ENCODE measurements around the gene CHPF.
A peak's percentile ranks its signal among the peaks of the same experiment; 100 is the strongest.

The CHPF gene

GRCh38 chr2:219497495-219498279, 45.9 kb downstream of the CHPF start:
- H3K4me1 Mint-ChIP-seq (ENCODE audit: low read depth): peaks cover 23% of the 10 kb centered on the region
- H3K27ac Mint-ChIP-seq: no peak overlapping the region
- H3K4me3 Mint-ChIP-seq: peak overlapping the region; percentile 93
- no peaks in the 10 kb centered on the region for H3K36me3 Mint-ChIP-seq (ENCODE audit: low read depth)
- no peaks in the 10 kb centered on the region for H3K9me3 Mint-ChIP-seq
- peaks cover 52% of the 10 kb centered on the region for H3K27me3 Mint-ChIP-seq (ENCODE audit: low read depth)

- H3K9me3 Mint-ChIP-seq: no peaks in the 10 kb centered on the region
- no peaks in the 10 kb centered on the region for H3K36me3 Mint-ChIP-seq (ENCODE audit: low read depth)
- peak overlapping the region; percentile 93 for H3K4me3 Mint-ChIP-seq
- H3K27me3 Mint-ChIP-seq (ENCODE audit: low read depth): peaks cover 52% of the 10 kb centered on the region
- H3K27ac Mint-ChIP-seq: no peak overlapping the region
- H3K4me1 Mint-ChIP-seq (ENCODE audit: low read depth): peaks cover 23% of the 10 kb centered on the region
These were observed 46.6 kb downstream of the CHPF start for GRCh38 chr2:219496825-219497494.

GRCh38 chr2:219496247-219496824, 47.3 kb downstream of the CHPF start:
- peaks cover 52% of the 10 kb centered on the region for H3K27me3 Mint-ChIP-seq (ENCODE audit: low read depth)
- H3K36me3 Mint-ChIP-seq (ENCODE audit: low read depth): no peaks in the 10 kb centered on the region
- H3K9me3 Mint-ChIP-seq: no peaks in the 10 kb centered on the region
- peak overlapping the region; percentile 57 for H3K4me3 Mint-ChIP-seq
- peaks cover 22% of the 10 kb centered on the region for H3K4me1 Mint-ChIP-seq (ENCODE audit: low read depth)
- H3K27ac Mint-ChIP-seq: no peak overlapping the region

- Mint-ChIP-seq H3K36me3 (ENCODE audit: low read depth) (no peaks in the 10 kb centered on the region), H3K4me3 (no peak overlapping the region), H3K9me3 (no peaks in the 10 kb centered on the region), H3K4me1 (ENCODE audit: low read depth) (peaks cover 19% of the 10 kb centered on the region), H3K27me3 (ENCODE audit: low read depth) (peaks cover 52% of the 10 kb centered on the region), H3K27ac (no peak overlapping the region)
These were observed 48.0 kb downstream of the CHPF start for GRCh38 chr2:219495531-219496122.

GRCh38 chr2:219494952-219495530, 48.6 kb downstream of the CHPF start:
- H3K4me1 Mint-ChIP-seq (ENCODE audit: low read depth): peaks cover 15% of the 10 kb centered on the region
- H3K36me3 Mint-ChIP-seq (ENCODE audit: low read depth): no peaks in the 10 kb centered on the region
- H3K27ac Mint-ChIP-seq: no peak overlapping the region
- H3K9me3 Mint-ChIP-seq: no peaks in the 10 kb centered on the region
- peaks cover 52% of the 10 kb centered on the region for H3K27me3 Mint-ChIP-seq (ENCODE audit: low read depth)
- no peak overlapping the region for H3K4me3 Mint-ChIP-seq

- H3K36me3 Mint-ChIP-seq (ENCODE audit: low read depth): no peaks in the 10 kb centered on the region
- peaks cover 47% of the 10 kb centered on the region for H3K27me3 Mint-ChIP-seq (ENCODE audit: low read depth)
- peaks cover under 1% of the 10 kb centered on the region for H3K4me1 Mint-ChIP-seq (ENCODE audit: low read depth)
- no peaks in the 10 kb centered on the region for H3K9me3 Mint-ChIP-seq
- H3K27ac Mint-ChIP-seq: no peak overlapping the region
- H3K4me3 Mint-ChIP-seq: no peak overlapping the region
These were observed 50.5 kb downstream of the CHPF start for GRCh38 chr2:219493086-219493485.

GRCh38 chr2:219492575-219492974, 51.0 kb downstream of the CHPF start:
- no peaks in the 10 kb centered on the region for H3K36me3 Mint-ChIP-seq (ENCODE audit: low read depth)
- peaks cover 47% of the 10 kb centered on the region for H3K27me3 Mint-ChIP-seq (ENCODE audit: low read depth)
- H3K4me1 Mint-ChIP-seq (ENCODE audit: low read depth): no peaks in the 10 kb centered on the region
- H3K4me3 Mint-ChIP-seq: no peak overlapping the region
- no peaks in the 10 kb centered on the region for H3K9me3 Mint-ChIP-seq
- no peak overlapping the region for H3K27ac Mint-ChIP-seq

- Mint-ChIP-seq H3K9me3 (no peaks in the 10 kb centered on the region), H3K36me3 (ENCODE audit: low read depth) (no peaks in the 10 kb centered on the region), H3K27ac (no peak overlapping the region), H3K27me3 (ENCODE audit: low read depth) (peaks cover 48% of the 10 kb centered on the region), H3K4me3 (no peak overlapping the region), H3K4me1 (ENCODE audit: low read depth) (no peaks in the 10 kb centered on the region)
These were observed 52.2 kb downstream of the CHPF start for GRCh38 chr2:219491278-219491963.

- no peak overlapping the region for H3K27ac Mint-ChIP-seq
- no peaks in the 10 kb centered on the region for H3K9me3 Mint-ChIP-seq
- H3K36me3 Mint-ChIP-seq (ENCODE audit: low read depth): no peaks in the 10 kb centered on the region
- peaks cover 50% of the 10 kb centered on the region for H3K27me3 Mint-ChIP-seq (ENCODE audit: low read depth)
- no peaks in the 10 kb centered on the region for H3K4me1 Mint-ChIP-seq (ENCODE audit: low read depth)
- H3K4me3 Mint-ChIP-seq: no peak overlapping the region
These were observed 52.9 kb downstream of the CHPF start for GRCh38 chr2:219490600-219491130.

- H3K36me3 Mint-ChIP-seq (ENCODE audit: low read depth): no peaks in the 10 kb centered on the region
- H3K4me3 Mint-ChIP-seq: no peak overlapping the region
- peaks cover 50% of the 10 kb centered on the region for H3K27me3 Mint-ChIP-seq (ENCODE audit: low read depth)
- no peaks in the 10 kb centered on the region for H3K4me1 Mint-ChIP-seq (ENCODE audit: low read depth)
- H3K9me3 Mint-ChIP-seq: no peaks in the 10 kb centered on the region
- H3K27ac Mint-ChIP-seq: no peak overlapping the region
These were observed 53.4 kb downstream of the CHPF start for GRCh38 chr2:219490186-219490585.

GRCh38 chr2:219489315-219489714, 54.3 kb downstream of the CHPF start:
- Mint-ChIP-seq H3K4me1 (ENCODE audit: low read depth) (no peaks in the 10 kb centered on the region), H3K36me3 (ENCODE audit: low read depth) (no peaks in the 10 kb centered on the region), H3K9me3 (no peaks in the 10 kb centered on the region), H3K27me3 (ENCODE audit: low read depth) (peaks cover 45% of the 10 kb centered on the region), H3K4me3 (no peak overlapping the region), H3K27ac (no peak overlapping the region)
